Stimulated activated CD8-positive, alpha-beta memory T cell treated with anti-CD3 and anti-CD28 coated beads, Interleukin-12 subunit alpha, Interleukin-12 subunit beta, amount 100 ng/mL, for 4 hours (primary cell): ENCODE data around the gene SERPINA9.
"Not testable (repeated sequence)": the region's sequence is repeated elsewhere in the genome, so short reads cannot be mapped to it uniquely, and the experiment has no call there.

Experiments used
- DNase-seq: peaks from one replicate; pipeline ENCODE4 v3.0.0-alpha.2; 2020; ENCODE audit warnings: low read depth

The SERPINA9 gene

GRCh38 chr14:94485944-94486841 lies 10.2 kb upstream of the SERPINA9 start:
- peak; percentile 3 for DNase-seq

- no peak for DNase-seq
These were observed 8.5 kb upstream of the SERPINA9 start for GRCh38 chr14:94484481-94484880.

- no peak for DNase-seq
These were observed 7.8 kb upstream of the SERPINA9 start for GRCh38 chr14:94483729-94484275.

- DNase-seq: no peak
These were observed 7.1 kb upstream of the SERPINA9 start for GRCh38 chr14:94483071-94483451.

- not testable (repeated sequence) for DNase-seq
These were observed 6.4 kb upstream of the SERPINA9 start for GRCh38 chr14:94482132-94483070.

GRCh38 chr14:94481468-94482131 lies 5.6 kb upstream of the SERPINA9 start:
- no peak for DNase-seq

- DNase-seq: no peak
These were observed 4.8 kb upstream of the SERPINA9 start for GRCh38 chr14:94480809-94481208.

- DNase-seq: no peak
These were observed 2.4 kb upstream of the SERPINA9 start for GRCh38 chr14:94478420-94478819.

- DNase-seq: no peak
These were observed 1.4 kb downstream of the SERPINA9 start for GRCh38 chr14:94474581-94475031.

GRCh38 chr14:94473666-94474410 lies 2.2 kb downstream of the SERPINA9 start:
- no peak for DNase-seq

- DNase-seq: no peak
These were observed 3.2 kb downstream of the SERPINA9 start for GRCh38 chr14:94472842-94473241.

GRCh38 chr14:94471045-94471444 lies 5.0 kb downstream of the SERPINA9 start:
- no peak for DNase-seq

GRCh38 chr14:94470311-94470710 lies 5.7 kb downstream of the SERPINA9 start:
- no peak for DNase-seq

- no peak for DNase-seq
These were observed 6.7 kb downstream of the SERPINA9 start for GRCh38 chr14:94469261-94469660.

- no peak for DNase-seq
These were observed 8.1 kb downstream of the SERPINA9 start for GRCh38 chr14:94467728-94468520.

GRCh38 chr14:94466706-94467370 lies 9.2 kb downstream of the SERPINA9 start:
- DNase-seq: no peak

- DNase-seq: no peak
These were observed 11.0 kb downstream of the SERPINA9 start for GRCh38 chr14:94465042-94465441.

GRCh38 chr14:94464290-94464689 lies 11.7 kb downstream of the SERPINA9 start:
- no peak for DNase-seq

GRCh38 chr14:94462763-94463572 lies 13.0 kb downstream of the SERPINA9 start:
- no peak for DNase-seq
